Ovary (tissue), 3 donors: Measurements from ENCODE around the gene BSX.

Experiments
- EP300 ChIP-seq: sonication (generic); formaldehyde crosslinking; IDR thresholded peaks from one replicate; pipeline ENCODE4 v1.6.1; 2017; ENCODE audit warnings: antibody characterized with exemption
- POLR2A ChIP-seq: fragments of 450-650 bp; IDR thresholded peaks from one replicate; pipeline ENCODE4 v1.6.1; 2017; ENCODE audit warnings: antibody characterized with exemption, mild to moderate bottlenecking, moderate library complexity
- TF ChIP-seq, protein P1 (sequence below), 3 donors: fragments of 450-650 bp in 2 of 3; fragments of 200-600 bp in 1 of 3; IDR thresholded peaks; one replicate each; pipeline versions ENCODE4 v1.5.1 to v1.8.0; 2016 to 2022; ENCODE audit warnings: antibody characterized with exemption in 3 of 3, mild to moderate bottlenecking in 1 of 3
- donor health status: DM: no; HTN: no; CAD: no.

DNA sequence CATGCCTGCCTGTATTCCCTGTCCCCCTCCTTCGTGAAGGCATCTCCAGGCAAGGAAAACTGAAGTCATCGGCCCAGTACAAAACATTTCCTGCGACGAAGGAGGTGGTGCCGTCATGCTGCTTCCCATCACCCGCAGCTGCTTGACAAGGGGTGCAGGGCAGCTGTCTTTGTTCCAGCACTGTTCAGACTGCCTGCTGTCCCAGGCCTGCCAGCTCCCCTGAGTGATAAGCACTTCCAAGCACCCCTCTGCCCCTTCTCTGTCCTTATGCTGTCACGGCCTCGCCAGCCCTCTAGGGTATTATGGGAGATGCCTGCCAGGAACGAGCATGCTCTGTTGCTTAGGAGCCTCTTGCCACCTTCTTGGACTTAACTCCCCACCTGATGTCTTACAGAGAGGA lies 37.1 kb upstream of the BSX start:
- TF ChIP-seq, protein P1, sequence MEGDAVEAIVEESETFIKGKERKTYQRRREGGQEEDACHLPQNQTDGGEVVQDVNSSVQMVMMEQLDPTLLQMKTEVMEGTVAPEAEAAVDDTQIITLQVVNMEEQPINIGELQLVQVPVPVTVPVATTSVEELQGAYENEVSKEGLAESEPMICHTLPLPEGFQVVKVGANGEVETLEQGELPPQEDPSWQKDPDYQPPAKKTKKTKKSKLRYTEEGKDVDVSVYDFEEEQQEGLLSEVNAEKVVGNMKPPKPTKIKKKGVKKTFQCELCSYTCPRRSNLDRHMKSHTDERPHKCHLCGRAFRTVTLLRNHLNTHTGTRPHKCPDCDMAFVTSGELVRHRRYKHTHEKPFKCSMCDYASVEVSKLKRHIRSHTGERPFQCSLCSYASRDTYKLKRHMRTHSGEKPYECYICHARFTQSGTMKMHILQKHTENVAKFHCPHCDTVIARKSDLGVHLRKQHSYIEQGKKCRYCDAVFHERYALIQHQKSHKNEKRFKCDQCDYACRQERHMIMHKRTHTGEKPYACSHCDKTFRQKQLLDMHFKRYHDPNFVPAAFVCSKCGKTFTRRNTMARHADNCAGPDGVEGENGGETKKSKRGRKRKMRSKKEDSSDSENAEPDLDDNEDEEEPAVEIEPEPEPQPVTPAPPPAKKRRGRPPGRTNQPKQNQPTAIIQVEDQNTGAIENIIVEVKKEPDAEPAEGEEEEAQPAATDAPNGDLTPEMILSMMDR (IDR thresholded peaks at IDR 0.05), result no peak
- TF ChIP-seq POLR2A (no peak), EP300 (no peak)
